Suppressor macrophage (primary cell): ENCODE data around the gene RAD23A.
"Not testable (repeated sequence)": the region's sequence is repeated elsewhere in the genome, so short reads cannot be mapped to it uniquely, and the experiment has no call there.

ENCODE experiments used
- DNase-seq, 4 experiments: peaks; one replicate each; pipeline ENCODE4 v3.0.0-alpha.2; 2020 to 2022

The RAD23A gene

GRCh38 chr19:12955575-12955974, 9.9 kb downstream of the RAD23A start:
- not testable (repeated sequence) for DNase-seq

DNA sequence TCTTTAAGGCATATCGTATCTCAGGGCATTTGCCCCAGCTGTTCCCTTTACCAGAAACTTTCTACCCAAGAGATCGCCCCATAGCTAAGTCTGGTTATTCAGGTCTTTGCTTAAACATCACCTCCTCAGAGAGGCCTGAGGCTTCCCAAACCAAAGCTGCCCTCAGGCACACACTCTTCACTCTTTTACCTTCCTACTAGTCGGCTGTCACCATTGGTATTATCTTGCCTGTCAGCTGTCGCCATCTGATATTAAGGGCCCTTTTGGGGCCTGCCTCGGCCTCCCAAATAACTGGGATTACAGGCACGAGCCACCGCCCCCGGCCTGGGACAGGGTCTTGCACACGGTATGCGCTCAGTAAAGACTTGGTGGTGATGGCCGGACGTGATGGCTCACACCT, 10.3 kb downstream of the RAD23A start:
- DNase-seq: no peak

DNA sequence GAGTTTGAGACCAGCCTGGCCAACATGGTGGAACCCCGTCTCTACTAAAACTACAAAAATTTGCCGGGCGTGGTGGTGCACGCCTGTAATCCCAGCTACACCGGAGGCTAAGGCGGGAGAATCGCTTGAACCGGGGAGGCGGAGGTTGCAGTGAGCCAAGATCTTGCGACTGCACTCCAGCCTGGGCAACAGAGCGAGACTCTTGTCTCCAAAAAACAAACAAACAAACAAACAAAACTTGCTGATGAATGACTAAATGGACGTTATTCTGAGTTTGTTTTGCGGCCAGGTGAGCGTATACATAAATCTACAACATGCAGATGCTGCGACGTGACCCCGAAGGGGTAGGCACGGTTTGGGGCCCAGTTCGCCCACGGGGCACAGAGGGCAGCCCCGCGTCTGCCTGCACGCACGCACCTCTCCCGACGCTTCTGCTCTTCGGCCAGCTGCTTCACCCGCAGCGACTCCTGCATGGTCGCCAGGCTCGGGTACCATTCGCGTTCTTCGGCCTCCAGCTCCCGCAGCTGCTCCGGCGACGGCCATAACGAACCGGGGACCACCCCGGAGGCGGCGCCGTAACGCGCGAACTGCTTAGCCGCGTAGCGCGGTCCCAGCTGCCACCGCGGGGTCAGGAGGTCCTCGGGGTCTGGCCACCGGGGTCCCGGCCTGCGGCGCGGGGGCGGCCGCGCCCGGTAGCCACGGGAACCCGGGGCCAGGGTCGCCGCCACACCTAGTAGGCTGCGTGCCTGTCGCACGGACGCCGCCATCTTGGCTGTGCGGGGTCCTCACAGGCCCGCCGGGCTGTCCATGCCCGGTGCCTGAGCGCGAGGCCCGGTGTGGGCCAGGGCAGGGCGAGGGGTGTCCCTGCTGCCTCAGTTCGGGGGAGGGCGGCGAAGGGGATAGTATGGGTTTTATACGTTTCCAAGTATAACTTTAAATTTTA, 11.1 kb downstream of the RAD23A start, which contains the start of gene GADD45GIP1:
Gene GADD45GIP1 (minus strand): TSS at position 778 of the 943 bp plus-strand sequence. CDS start 11 bp downstream, at position 767.
- peak; percentile 84 to 93 (median 89) for DNase-seq

GRCh38 chr19:12957389-12957952, 11.8 kb downstream of the RAD23A start:
- DNase-seq: not testable (repeated sequence)

DNA sequence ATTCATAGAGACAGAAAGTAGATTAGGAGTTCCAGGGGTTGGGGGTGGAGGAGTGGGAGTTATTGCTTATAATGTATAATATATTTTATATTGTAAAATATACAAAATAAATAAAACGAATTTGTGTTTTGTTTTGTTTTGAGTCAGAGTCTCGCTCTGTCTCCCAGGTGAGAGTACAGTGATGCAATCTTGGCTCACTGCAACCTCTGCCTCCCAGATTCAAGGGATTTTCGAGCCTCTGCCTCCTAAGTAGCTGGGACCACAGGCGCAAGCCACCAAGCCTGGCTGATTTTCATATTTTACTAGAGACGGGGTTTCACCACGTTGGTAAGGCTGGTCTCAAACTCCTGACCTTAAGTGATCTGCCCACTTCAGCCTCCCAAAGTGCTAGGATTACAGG, 13.8 kb downstream of the RAD23A start:
- DNase-seq: no peak

GRCh38 chr19:12965017-12965811, 19.6 kb downstream of the RAD23A start:
- DNase-seq: peak; percentile 80 to 90 (median 88)

DNA sequence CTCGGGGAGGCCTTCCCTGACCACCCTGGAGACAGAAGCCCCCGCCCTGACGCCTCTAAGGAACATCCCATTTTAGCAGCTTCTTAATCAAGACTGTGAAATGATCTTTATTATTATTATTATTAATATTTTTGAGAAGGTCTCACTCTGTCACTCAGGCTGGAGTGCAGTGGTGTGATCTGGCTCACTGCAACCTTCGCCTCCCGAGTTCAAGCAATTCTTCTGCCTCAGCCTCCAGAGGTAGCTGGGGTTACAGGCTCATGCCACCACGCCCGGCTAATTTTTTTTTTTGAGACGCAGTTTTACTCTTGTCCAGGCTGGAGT, 20.1 kb downstream of the RAD23A start:
- no peak for DNase-seq

DNA sequence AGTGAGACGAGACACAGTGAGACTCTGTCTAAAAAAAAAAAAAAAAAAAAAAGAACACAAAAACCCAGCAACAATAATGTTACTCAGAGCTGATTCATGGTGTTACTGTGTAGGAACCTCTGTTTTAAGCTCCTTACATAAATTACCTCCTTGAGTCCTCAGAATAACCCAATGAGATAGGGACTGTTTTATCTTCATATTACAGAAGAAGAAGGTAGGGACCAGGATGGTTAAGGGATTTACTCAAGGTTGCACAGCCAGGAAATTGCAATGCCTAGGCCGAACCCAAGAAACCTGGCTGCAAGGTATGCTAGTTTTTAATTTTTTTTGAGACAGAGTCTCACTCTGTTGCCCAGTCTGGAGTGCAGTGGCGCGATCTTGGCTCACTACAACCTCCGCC, 22.2 kb downstream of the RAD23A start:
- no peak for DNase-seq

DNA sequence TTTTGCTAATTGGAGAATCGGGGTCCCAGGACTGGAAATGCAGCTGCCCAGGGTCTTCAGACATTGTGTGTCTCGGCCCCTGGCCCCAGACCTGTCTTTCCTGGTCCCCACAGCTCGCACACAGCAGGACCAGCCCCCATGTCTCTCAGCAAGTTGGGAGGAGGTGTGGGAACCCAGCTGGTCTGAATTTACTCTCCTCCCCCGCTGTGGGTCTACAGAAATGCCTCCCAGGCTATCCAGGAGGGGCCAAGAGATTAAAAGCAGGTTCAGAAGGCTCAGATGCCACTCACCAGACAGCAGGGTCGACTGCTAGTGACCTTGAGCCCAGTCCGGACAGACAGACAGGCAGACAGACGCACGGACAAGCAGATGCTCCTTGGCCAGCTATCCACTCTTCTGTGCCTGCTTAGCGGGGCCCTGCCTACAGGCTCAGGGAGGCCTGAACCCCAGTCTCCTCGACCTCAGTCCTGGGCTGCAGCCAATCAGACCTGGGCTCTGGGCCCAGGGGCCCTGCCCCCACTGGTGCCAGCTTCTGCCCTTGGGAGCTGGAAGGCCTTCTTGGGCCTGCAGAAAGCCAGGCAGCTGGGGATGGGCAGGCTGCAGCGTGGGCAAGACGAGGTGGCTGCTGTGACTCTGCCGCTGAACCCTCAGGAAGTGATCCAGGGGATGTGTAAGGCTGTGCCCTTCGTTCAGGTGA, 23.8 kb downstream of the RAD23A start, which contains the start of gene DAND5:
Gene DAND5 (plus strand): TSS at position 285 of the 697 bp plus-strand sequence. CDS start 85 bp downstream, at position 370.
- DNase-seq: no peak

GRCh38 chr19:12970070-12970820, 24.6 kb downstream of the RAD23A start:
- DNase-seq: no peak

- no peak for DNase-seq
Observed at GRCh38 chr19:12973236-12973635, 27.6 kb downstream of the RAD23A start.

DNA sequence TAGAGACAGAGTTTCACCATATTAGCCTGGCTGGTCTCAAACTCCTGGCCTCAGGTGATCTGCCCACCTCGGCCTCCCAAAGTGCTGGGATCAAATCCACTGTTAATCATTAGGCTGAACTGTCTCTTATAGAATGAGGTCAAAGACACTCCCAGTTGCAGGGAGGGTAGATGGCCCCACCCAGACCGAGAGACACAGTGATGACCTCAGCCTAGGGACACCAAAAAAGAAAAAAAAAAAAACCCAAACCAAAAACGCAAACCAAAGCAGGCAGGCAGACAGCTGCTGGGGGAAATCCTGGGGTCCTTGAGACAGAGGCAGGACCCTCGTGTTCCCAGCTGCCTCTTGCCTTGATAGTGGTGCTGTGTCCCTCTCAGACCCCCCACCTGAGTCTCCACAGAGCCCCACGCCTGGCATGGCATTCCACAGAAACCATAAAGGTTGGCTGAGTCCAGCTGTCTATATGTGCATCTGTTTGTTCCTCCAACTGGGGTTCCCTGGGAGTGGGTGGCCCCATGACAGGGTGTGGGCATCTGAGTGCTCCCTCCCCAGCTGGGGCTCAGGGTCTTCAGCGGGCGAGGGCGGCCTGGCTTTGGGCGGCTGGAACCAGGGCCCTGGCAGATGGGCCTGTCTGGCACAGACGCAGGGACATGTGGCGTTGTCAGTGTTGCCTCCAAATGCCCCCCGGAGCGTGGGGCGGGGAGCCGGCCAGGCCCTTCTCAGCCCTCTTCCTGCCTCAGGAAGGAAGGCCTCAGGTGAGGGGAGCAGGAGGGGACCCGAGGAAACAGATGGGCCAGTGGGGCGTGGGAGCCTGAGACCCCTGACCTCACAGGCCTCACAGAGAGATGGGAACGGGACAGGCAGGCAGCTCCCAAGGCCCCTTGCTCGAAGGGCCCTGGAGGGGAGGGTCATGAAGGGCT, 28.9 kb downstream of the RAD23A start:
- no peak for DNase-seq

- DNase-seq: no peak
Observed at GRCh38 chr19:12975221-12975741, 29.6 kb downstream of the RAD23A start.

- DNase-seq: not testable (repeated sequence)
Observed at GRCh38 chr19:12976109-12976508, 30.4 kb downstream of the RAD23A start.

DNA sequence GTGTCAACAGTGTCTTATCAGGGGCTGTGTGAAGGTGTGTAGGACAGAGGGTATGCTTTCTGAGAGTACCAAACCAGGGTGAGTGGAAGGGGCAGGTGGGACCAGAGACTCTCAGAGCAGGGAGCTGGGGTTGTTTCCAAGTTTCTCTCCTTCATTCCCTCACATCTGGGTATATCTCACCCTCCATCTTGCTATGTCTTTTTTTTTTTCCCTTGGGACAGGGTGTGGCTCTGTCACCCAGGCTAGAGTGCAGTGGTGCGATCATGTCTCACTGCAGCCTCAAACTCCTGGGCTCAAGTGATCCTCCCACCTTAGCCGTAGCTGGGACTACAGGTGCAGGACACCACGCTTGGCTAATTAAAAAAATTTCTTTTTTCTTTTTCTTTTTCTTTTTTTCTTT, 34.3 kb downstream of the RAD23A start:
- no peak for DNase-seq

GRCh38 chr19:12982648-12983047, 37.0 kb downstream of the RAD23A start:
- DNase-seq: no peak

DNA sequence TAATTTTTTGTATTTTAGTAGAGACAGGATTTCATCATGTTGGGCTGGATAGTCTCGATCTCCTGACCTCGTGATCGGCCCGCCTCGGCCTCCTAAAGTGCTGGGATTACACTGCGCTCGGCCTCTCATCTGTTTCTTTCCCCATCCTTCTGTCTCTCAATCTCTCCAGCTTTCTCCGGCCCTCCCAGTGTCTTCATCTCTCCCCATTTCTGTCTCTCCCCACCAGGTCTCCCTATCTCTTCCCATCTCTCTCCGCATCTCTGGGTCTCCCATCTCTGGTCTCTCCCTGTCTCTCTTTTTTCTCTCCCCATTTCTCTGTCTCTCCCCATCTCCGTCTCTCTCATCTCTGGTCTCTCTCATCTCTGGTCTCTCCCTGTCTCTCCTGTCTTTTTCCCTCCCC, 37.4 kb downstream of the RAD23A start:
- DNase-seq: no peak

DNA sequence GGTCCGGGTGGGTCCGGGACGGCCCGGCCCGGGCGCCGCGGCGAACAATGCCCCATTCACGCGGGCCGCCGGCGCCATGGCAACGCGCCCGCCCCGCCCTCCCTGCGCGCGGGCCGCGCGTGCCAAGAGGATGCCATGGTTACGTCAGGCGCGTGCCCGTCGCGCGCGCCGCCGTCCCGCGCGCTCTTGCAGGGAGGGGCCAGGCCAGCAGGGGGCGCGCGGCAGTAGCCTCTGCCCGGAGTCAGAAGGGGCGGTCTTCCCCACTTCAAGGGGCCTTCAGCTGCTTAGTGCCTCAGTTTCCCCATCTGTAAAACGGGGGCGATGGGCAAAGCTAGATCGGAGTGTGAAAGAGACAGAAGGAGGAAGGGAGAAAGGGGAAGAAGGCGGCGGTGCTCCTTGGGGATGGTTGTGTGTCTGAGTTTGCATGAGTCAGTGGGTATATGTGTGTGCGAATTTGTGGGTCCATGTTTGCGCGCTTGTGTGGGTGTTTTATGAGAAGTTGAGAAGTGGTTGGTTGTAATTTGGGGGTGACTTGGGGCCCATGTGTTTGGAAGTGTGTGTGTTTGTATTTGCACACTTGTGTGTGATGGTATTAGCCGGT, 38.0 kb downstream of the RAD23A start:
- DNase-seq: peak; percentile 73 to 92 (median 86)

DNA sequence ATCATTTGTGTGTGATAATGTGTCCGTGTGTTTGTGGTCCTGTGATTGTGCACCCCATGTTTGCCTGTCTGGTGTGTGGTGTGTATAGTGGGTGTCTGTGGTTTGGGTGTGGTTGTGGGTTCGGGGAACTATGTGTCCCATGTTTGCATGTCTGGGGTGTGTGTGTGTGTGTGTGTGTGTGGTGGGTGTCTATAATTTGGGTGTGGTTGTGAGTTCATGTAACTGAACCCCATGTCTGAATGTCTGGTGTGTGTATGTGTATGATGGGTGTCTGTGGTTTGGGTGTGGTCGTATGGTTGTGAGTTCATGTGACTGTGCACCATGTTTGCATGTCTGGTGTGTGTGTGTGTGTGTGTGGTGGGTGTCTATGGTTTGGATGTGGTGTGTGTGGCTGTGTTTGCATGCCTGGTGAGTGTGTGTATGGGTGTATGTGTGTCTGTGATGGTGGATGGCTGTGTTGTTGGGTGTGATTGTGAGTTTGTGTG, 38.5 kb downstream of the RAD23A start:
- DNase-seq: no peak

- DNase-seq: no peak
Observed at GRCh38 chr19:12984683-12985048, 39.0 kb downstream of the RAD23A start.
